ENCODE data around the gene TMEM88. TPM values are rescaled to one million over a fixed set of nuclear protein-coding genes. Genes with fewer than 3 reads are reported as not detected.

TMEM88 gene
- total RNA-seq, 1 donor from 2014 or later: 17.2 TPM

GRCh38 chr17:7884581-7885366 is 29.9 kb downstream of the TMEM88 start:
- peak in 1 of 2 donors; percentile 6 for DNase-seq (ENCODE audit: low read depth in 2 of 2)

- peak in 1 of 2 donors; percentile 54 for DNase-seq (ENCODE audit: low read depth in 2 of 2)
These were observed 30.7 kb downstream of the TMEM88 start for GRCh38 chr17:7885367-7886226.

DNA sequence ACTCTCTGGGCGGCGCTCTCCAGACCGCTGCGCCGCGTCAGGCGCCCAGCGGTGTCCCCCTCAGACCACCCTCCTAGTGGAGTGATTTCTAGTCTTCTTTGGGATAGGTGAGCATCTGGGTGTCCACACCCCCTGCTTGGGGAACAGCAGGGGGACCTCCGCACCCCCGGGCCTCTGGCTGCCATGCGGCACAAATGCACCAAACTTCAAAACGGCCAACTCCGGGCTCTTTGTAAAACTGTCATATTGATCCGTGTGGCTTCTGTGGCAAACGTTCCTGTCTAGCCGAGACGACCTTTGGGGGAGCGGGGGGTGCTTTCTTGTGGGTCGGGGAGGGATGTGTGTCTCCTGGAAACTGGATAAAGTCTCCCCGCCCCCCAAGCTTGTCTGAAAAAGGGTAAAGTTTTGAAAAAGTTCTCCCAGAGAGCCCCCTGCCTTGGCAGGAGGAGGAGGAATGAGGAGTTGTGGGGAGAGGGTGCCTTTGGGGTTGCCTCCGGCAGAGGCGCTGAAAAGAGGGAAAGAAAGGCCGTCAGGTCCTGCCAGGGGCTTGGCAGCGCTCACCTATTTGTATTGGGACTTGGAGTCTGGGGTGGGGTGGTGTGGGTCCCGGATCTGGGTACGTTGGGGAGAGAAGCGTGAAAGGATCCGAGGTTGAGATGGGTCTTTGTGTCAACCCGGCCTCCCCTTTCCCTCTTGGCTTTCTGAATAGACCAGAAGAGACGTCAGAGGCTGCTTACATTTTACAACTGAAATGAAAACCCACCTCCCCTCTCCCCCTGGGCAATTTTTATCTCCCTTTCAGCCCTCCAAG is 31.6 kb downstream of the TMEM88 start:
- DNase-seq (ENCODE audit: low read depth in 2 of 2): peak in 1 of 2 donors; percentile 45

DNA sequence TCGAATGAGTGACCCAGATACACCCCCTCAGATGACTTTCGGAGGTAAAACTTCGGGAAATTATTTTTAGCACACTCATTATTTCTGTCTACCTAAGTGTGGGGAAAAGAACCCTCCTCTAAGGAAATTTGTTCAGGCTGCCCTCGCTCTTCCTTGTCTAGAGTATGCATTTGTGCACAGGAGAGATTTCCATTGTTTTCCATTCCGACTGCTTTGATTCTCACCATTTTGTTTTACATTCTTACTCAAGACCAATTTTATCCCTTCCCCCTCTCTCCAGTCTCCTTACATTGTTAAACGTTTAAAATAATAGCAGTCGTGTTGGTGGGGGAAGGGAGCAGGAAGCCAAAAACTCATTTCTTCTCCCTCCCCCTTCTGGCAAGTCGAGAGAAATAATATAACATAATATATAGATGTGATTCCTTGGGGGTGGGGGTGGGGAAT is 32.2 kb downstream of the TMEM88 start:
- DNase-seq (ENCODE audit: low read depth in 2 of 2): no peak

DNA sequence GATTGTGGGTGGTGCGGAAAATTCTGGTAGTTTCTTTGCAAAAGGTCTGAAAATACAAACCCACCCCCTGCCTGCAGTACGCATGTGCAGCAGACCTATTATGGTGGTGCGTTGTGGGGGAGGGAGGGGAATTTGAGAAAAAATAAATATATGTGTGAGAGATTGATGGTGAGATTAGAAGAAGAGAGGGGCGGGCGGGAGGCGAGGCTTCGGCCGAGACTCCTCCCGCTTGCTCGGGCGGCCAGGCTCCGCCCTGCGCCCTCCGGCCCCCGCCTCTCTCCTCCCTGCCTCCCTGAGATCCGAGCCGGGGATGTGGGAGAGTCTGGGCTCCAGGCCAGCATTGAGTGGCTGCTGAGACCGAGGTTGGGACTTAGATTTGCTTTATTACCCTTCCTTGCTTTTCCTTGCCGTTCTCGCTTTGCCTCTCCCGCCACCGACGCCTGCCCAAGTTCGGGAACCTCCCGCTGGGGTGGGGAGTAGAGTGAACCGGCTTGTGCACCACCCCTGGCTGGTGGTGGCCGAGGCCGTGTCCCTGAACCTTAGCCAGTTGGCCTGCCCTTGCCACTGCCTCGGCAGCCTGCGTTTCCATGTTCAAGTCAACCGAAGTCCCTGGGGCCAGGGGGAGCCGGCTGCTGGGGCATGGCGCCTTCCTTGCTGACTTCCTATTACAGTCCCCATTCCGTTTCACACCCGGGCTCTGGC is 32.8 kb downstream of the TMEM88 start:
- peak; percentile 82 to 97 for DNase-seq (ENCODE audit: low read depth in 2 of 2)

DNA sequence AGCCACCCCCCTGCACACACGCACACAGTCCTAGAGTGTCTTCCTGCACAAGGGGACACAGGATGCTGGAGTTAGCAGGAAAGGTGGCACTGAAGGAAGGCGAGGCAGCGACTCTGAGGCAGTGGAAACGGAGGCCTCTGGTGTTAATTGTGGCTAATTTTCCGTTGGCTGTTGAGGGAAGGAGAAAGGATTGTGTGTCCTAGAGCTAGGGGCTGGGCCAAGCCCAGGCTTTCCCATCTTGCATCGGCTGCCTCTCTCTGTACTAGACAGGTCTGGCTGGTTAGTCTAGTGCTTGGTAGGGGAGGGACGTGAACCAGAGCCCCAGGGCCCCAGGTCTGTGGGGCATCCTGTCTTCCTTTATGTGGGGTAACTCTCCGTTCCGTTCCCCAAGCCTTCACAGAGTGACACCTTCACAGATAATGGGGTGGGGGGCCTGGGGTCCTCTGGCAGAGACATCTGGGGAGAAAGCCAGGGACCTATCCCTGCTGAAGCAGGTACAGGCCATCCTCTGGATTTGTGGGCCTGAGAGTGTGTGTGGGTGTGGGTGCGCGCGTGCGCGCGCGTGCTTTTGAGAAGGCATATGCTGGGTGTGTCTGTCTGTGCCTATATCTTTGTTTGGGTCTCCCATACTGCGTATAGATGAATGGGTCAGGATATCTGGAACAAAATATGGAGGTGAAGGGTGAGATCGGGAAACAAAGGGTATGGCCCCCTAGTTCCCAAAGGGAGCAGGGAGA is 33.5 kb downstream of the TMEM88 start, which contains the start of gene CHD3:
CHD3 (plus strand) TSS at position 606 of the 737 bp plus-strand sequence. CDS start 212 bp downstream, outside the sequence.
- DNase-seq (ENCODE audit: low read depth in 2 of 2): peak in 1 of 2 donors; percentile 14

- peak; percentile 58 to 91 for DNase-seq (ENCODE audit: low read depth in 2 of 2)
These were observed 34.5 kb downstream of the TMEM88 start for GRCh38 chr17:7889166-7889955.

- no peak for DNase-seq (ENCODE audit: low read depth in 2 of 2)
These were observed 38.5 kb downstream of the TMEM88 start for GRCh38 chr17:7893187-7893880.

- DNase-seq (ENCODE audit: low read depth in 2 of 2): no peak
These were observed 39.4 kb downstream of the TMEM88 start for GRCh38 chr17:7894226-7894625.

- no peak for DNase-seq (ENCODE audit: low read depth in 2 of 2)
These were observed 40.0 kb downstream of the TMEM88 start for GRCh38 chr17:7894866-7895265.

DNA sequence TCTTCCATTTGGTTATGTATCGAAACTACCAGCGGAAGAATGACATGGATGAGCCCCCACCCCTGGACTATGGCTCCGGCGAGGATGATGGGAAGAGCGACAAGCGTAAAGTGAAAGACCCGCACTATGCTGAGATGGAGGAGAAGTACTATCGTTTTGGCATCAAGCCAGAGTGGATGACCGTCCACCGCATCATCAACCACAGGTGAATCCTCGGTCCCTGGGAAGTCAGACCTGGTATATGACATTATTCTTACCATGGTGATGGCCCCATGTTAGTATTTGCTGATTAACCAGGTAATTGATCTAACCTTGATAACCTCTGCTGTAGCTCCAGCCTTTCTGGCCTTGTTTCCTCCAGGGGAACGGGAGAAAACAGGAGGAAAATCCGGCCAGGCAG is 42.2 kb downstream of the TMEM88 start:
- DNase-seq (ENCODE audit: low read depth in 2 of 2): no peak

- DNase-seq (ENCODE audit: low read depth in 2 of 2): peak; percentile 61 to 70
These were observed 42.9 kb downstream of the TMEM88 start for GRCh38 chr17:7897773-7898172.

- no peak for DNase-seq (ENCODE audit: low read depth in 2 of 2)
These were observed 48.6 kb downstream of the TMEM88 start for GRCh38 chr17:7903154-7904103.
